Dermis lymphatic vessel endothelial cell (primary cell): ENCODE data around the gene BANF1. TPM values are rescaled to one million over a fixed set of nuclear protein-coding genes. Genes with fewer than 3 reads are reported as not detected.

Experiments
- total RNA-seq: library from RNA; depleted of rRNA; stranded (reverse); fragments of >200 nt; gene quantifications from 2 replicates; pipeline ENCODE4 v1.2.1, GENCODE V29; 2014

Gene BANF1
- total RNA-seq = 17.5 and 20.4 TPM in 2 replicates

GRCh38 chr11:66001942-66002647 lies at the start of gene BANF1, which contains the start of gene EIF1AD:
Gene BANF1, plus strand, starts transcription at chr11:66002503. Its CDS starts 748 bp downstream, at chr11:66003251.
Gene EIF1AD, minus strand, starts transcription at chr11:66002157. Its CDS starts 1,768 bp downstream, at chr11:66000389.

GRCh38 chr11:65961267-65962140 lies 40.8 kb upstream of the BANF1 start, which contains the start of gene SART1:
Gene SART1, plus strand, starts transcription at chr11:65961734. Its CDS starts 47 bp downstream, at chr11:65961781.

GRCh38 chr11:66011785-66012303 lies 9.5 kb downstream of the BANF1 start, which contains the start of gene CST6:
Gene CST6, plus strand, starts transcription at chr11:66012008. Its CDS starts 37 bp downstream, at chr11:66012045.

GRCh38 chr11:66026017-66026529 lies 23.8 kb downstream of the BANF1 start, which contains the start of gene CATSPER1:
Gene CATSPER1, minus strand, starts transcription at chr11:66026479. Its CDS starts 100 bp downstream, at chr11:66026379.

GRCh38 chr11:66048547-66049323 lies 46.4 kb downstream of the BANF1 start, which contains the start of gene GAL3ST3:
Gene GAL3ST3, minus strand, starts transcription at chr11:66049161. Its CDS starts 3,746 bp downstream, at chr11:66045415.

GRCh38 chr11:66051766-66052663 lies 49.7 kb downstream of the BANF1 start, which contains the start of gene SF3B2:
Gene SF3B2, plus strand, starts transcription at chr11:66052364. Its CDS starts 21 bp downstream, at chr11:66052385.

Other genes with a start within 250 kb of the BANF1 start
- 8.0 and 8.5 TPM in 2 replicates for gene AP5B1, start 221.5 kb upstream of the BANF1 start, total RNA-seq
- not detected in 2 replicates for gene OVOL1, start 215.4 kb upstream of the BANF1 start, total RNA-seq
- 0.22 and 0.52 TPM in 2 replicates for gene SNX32, start 168.5 kb upstream of the BANF1 start, total RNA-seq
- 806 and 989 TPM in 2 replicates for gene CFL1, start 144.3 kb upstream of the BANF1 start, total RNA-seq
- 31.1 and 35.2 TPM in 2 replicates for gene MUS81, start 142.1 kb upstream of the BANF1 start, total RNA-seq
- gene EFEMP2, start 129.7 kb upstream of the BANF1 start, total RNA-seq = 26.3 and 28.1 TPM in 2 replicates
- gene CTSW, start 122.7 kb upstream of the BANF1 start, total RNA-seq = 0.17 and 0.33 TPM in 2 replicates
- gene FIBP, start 114.0 kb upstream of the BANF1 start, total RNA-seq = 135 and 155 TPM in 2 replicates
- gene CCDC85B, start 111.8 kb upstream of the BANF1 start, total RNA-seq = 34.1 and 38.2 TPM in 2 replicates
- gene FOSL1, start 102.1 kb upstream of the BANF1 start, total RNA-seq = 0.76 and 1.5 TPM in 2 replicates
- gene C11orf68, start 83.4 kb upstream of the BANF1 start, total RNA-seq = 15.7 and 16.7 TPM in 2 replicates
- 94.6 and 110 TPM in 2 replicates for gene DRAP1, start 83.1 kb upstream of the BANF1 start, total RNA-seq
- gene TSGA10IP, start 57.0 kb upstream of the BANF1 start, total RNA-seq = not detected in 2 replicates
- 33.8 and 34.3 TPM in 2 replicates for gene SART1, start 40.8 kb upstream of the BANF1 start, total RNA-seq
- gene EIF1AD, start 346 bp upstream of the BANF1 start, total RNA-seq = 25.1 and 27.2 TPM in 2 replicates
- gene CST6, start 9.5 kb downstream of the BANF1 start, total RNA-seq = 0.11 and 0.34 TPM in 2 replicates
- gene CATSPER1, start 24.0 kb downstream of the BANF1 start, total RNA-seq = 0.26 TPM in 1 of 2 replicates, not detected in the other
- 0.09 and 0.11 TPM in 2 replicates for gene GAL3ST3, start 46.7 kb downstream of the BANF1 start, total RNA-seq
- gene SF3B2, start 49.9 kb downstream of the BANF1 start, total RNA-seq = 69.2 and 74.9 TPM in 2 replicates
- gene PACS1, start 67.8 kb downstream of the BANF1 start, total RNA-seq = 19.5 and 30.9 TPM in 2 replicates